Measurements from ENCODE around the gene CCL22. TPM values are rescaled to one million over a fixed set of nuclear protein-coding genes. Genes with fewer than 3 reads are reported as not detected.

The CCL22 gene
- polyA plus RNA-seq (2012; ENCODE audit: low read depth, missing spikeins), result 734 TPM

- TF ChIP-seq POU2F2 (IDR thresholded peaks at IDR 0.05; ENCODE audit: low read depth, low read length), result no peak; the same call in 1 of the 2 replicates
- TF ChIP-seq PAX5 (IDR thresholded peaks at IDR 0.05; ENCODE audit: insufficient read depth, low read length, severe bottlenecking), result no peak
- TF ChIP-seq POLR2AphosphoS5 (IDR thresholded peaks at IDR 0.05; ENCODE audit: low read depth, low read length), result peak; percentile 96
- TF ChIP-seq POLR2A (IDR thresholded peaks at IDR 0.05; ENCODE audit: low read depth, low read length), result peak; percentile 97
- peak; percentile 78 for TF ChIP-seq TAF1 (IDR thresholded peaks at IDR 0.05; ENCODE audit: low read depth, low read length)
- peak; percentile 84 for TF ChIP-seq SPI1 (IDR thresholded peaks at IDR 0.05; ENCODE audit: low read depth, low read length)
- DNase-seq (ENCODE audit: insufficient read length, low spot score) (no peak), FAIRE-seq (peak; percentile 94)
These were observed at the start of gene CCL22 for GRCh38 chr16:57358527-57359095. Gene CCL22 (plus strand): TSS chr16:57358783. CDS start chr16:57358817, 34 bp downstream.

DNA sequence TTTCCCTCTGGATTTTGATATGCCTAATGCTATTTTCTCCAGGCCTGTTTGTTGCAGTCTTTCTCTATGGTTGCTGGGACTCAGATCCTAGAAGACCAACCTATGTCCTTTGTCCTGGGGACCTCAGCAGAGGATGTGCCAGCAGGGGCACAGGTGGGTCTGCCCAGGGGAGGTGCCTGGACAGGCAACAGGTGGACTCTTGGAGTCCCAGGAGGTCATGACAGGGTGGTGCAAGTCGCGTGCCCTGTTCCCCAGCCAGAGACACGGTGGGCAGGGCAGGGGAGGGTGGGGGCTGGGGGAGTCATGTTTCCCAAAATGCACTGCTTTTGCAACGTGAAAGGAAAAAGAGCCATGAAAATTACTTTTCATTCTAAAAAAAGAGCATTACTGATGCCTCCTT lies 47.8 kb upstream of the CCL22 start:
- FAIRE-seq (no peak), DNase-seq (ENCODE audit: insufficient read length, low spot score) (no peak)
- no peak for TF ChIP-seq POU2F2 (IDR thresholded peaks at IDR 0.05; ENCODE audit: low read depth, low read length)
- TF ChIP-seq SPI1 (IDR thresholded peaks at IDR 0.05; ENCODE audit: low read depth, low read length), result no peak
- TF ChIP-seq TAF1 (IDR thresholded peaks at IDR 0.05; ENCODE audit: low read depth, low read length), result no peak
- TF ChIP-seq POLR2AphosphoS5 (IDR thresholded peaks at IDR 0.05; ENCODE audit: low read depth, low read length), result no peak
- TF ChIP-seq PAX5 (IDR thresholded peaks at IDR 0.05; ENCODE audit: insufficient read depth, low read length, severe bottlenecking), result no peak
- TF ChIP-seq POLR2A (IDR thresholded peaks at IDR 0.05; ENCODE audit: low read depth, low read length), result no peak

- FAIRE-seq (peak; percentile 91), DNase-seq (ENCODE audit: insufficient read length, low spot score) (no peak)
- TF ChIP-seq SPI1 (IDR thresholded peaks at IDR 0.05; ENCODE audit: low read depth, low read length), result no peak
- TF ChIP-seq PAX5 (IDR thresholded peaks at IDR 0.05; ENCODE audit: insufficient read depth, low read length, severe bottlenecking), result no peak
- no peak for TF ChIP-seq POLR2AphosphoS5 (IDR thresholded peaks at IDR 0.05; ENCODE audit: low read depth, low read length)
These were observed 45.1 kb upstream of the CCL22 start for GRCh38 chr16:57313509-57313908.

DNA sequence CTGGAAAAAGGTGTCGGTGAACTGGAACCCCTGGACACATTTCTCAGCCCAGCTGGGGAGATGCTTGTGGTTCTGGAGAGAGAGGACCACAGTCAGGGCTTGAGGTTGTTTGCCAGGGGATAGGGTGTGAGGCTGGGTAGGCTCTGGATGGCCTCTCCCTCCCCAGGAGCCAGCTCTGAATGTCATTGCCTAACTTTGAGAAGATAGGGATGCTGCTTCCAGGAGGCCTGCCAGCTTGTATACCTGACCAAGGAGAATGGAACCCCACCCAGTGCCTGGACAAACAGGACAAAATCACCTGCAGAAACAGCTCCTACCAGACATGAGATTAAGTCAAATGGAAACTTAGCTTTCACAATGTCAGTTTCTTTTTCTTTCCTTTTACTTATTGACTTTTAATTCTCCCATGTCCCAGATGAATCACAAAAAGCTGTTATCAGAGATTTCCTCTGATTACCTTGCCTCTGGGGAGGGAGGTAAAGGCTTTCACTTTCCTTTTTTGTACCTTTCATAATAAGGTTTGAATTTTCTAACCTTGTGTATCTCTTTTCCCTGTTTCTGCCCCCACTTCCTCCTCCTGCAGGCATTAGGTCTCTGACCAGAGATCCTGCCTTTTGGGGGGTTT lies 44.3 kb upstream of the CCL22 start:
- DNase-seq (ENCODE audit: insufficient read length, low spot score), result no peak
- peak; percentile 69 for FAIRE-seq
- TF ChIP-seq SPI1 (IDR thresholded peaks at IDR 0.05; ENCODE audit: low read depth, low read length) (peak; percentile 54), TAF1 (IDR thresholded peaks at IDR 0.05; ENCODE audit: low read depth, low read length) (no peak)

- no peak for FAIRE-seq
- TF ChIP-seq SPI1 (IDR thresholded peaks at IDR 0.05; ENCODE audit: low read depth, low read length) (no peak), POLR2A (IDR thresholded peaks at IDR 0.05; ENCODE audit: low read depth, low read length) (no peak), POU2F2 (IDR thresholded peaks at IDR 0.05; ENCODE audit: low read depth, low read length) (no peak), POLR2AphosphoS5 (IDR thresholded peaks at IDR 0.05; ENCODE audit: low read depth, low read length) (no peak), TAF1 (IDR thresholded peaks at IDR 0.05; ENCODE audit: low read depth, low read length) (no peak), PAX5 (IDR thresholded peaks at IDR 0.05; ENCODE audit: insufficient read depth, low read length, severe bottlenecking) (no peak)
- DNase-seq (ENCODE audit: insufficient read length, low spot score), result no peak
These were observed 43.2 kb upstream of the CCL22 start for GRCh38 chr16:57315416-57315815.

GRCh38 chr16:57316390-57317017 lies 42.1 kb upstream of the CCL22 start:
- FAIRE-seq, result peak; percentile 45
- TF ChIP-seq TAF1 (IDR thresholded peaks at IDR 0.05; ENCODE audit: low read depth, low read length) (no peak), POLR2AphosphoS5 (IDR thresholded peaks at IDR 0.05; ENCODE audit: low read depth, low read length) (no peak), SPI1 (IDR thresholded peaks at IDR 0.05; ENCODE audit: low read depth, low read length) (no peak), POLR2A (IDR thresholded peaks at IDR 0.05; ENCODE audit: low read depth, low read length) (no peak), PAX5 (IDR thresholded peaks at IDR 0.05; ENCODE audit: insufficient read depth, low read length, severe bottlenecking) (no peak), POU2F2 (IDR thresholded peaks at IDR 0.05; ENCODE audit: low read depth, low read length) (no peak)
- DNase-seq (ENCODE audit: insufficient read length, low spot score), result no peak

- no peak for DNase-seq (ENCODE audit: insufficient read length, low spot score)
- no peak for TF ChIP-seq POLR2AphosphoS5 (IDR thresholded peaks at IDR 0.05; ENCODE audit: low read depth, low read length)
- no peak for TF ChIP-seq TAF1 (IDR thresholded peaks at IDR 0.05; ENCODE audit: low read depth, low read length)
- no peak for FAIRE-seq
These were observed 40.2 kb upstream of the CCL22 start for GRCh38 chr16:57318240-57318970.

DNA sequence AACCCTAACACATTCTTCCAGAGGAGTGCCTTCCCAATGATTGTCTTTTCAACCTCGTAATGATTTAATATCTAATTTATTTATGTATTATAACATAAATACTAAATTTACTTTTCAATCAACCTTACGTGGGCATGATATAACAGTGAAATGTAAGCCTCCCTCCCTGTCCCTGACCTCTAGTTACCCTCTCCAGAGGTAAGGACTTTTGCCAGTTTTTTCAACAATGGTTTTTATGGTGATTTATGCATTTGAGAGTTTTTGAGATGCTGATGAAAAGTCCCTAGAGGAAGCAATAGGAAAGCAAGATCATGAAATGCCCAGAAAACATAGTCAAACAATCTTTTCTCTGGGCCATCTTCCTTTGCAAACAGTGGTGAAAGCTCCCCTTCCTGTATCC lies 38.9 kb upstream of the CCL22 start:
- DNase-seq (ENCODE audit: insufficient read length, low spot score) (no peak), FAIRE-seq (no peak)
- TF ChIP-seq POU2F2 (IDR thresholded peaks at IDR 0.05; ENCODE audit: low read depth, low read length) (no peak), POLR2A (IDR thresholded peaks at IDR 0.05; ENCODE audit: low read depth, low read length) (no peak), POLR2AphosphoS5 (IDR thresholded peaks at IDR 0.05; ENCODE audit: low read depth, low read length) (no peak)

GRCh38 chr16:57324749-57325148 lies 33.8 kb upstream of the CCL22 start:
- no peak for TF ChIP-seq SPI1 (IDR thresholded peaks at IDR 0.05; ENCODE audit: low read depth, low read length)
- peak; percentile 58 for FAIRE-seq

GRCh38 chr16:57325458-57325857 lies 33.1 kb upstream of the CCL22 start:
- TF ChIP-seq SPI1 (IDR thresholded peaks at IDR 0.05; ENCODE audit: low read depth, low read length) (no peak), POU2F2 (IDR thresholded peaks at IDR 0.05; ENCODE audit: low read depth, low read length) (no peak), TAF1 (IDR thresholded peaks at IDR 0.05; ENCODE audit: low read depth, low read length) (no peak), POLR2A (IDR thresholded peaks at IDR 0.05; ENCODE audit: low read depth, low read length) (no peak), PAX5 (IDR thresholded peaks at IDR 0.05; ENCODE audit: insufficient read depth, low read length, severe bottlenecking) (no peak), POLR2AphosphoS5 (IDR thresholded peaks at IDR 0.05; ENCODE audit: low read depth, low read length) (no peak)
- FAIRE-seq (no peak), DNase-seq (ENCODE audit: insufficient read length, low spot score) (no peak)

More at GRCh38 chr16:57324749-57325148, 33.8 kb upstream of the CCL22 start:
- no peak for DNase-seq (ENCODE audit: insufficient read length, low spot score)

Measured in GM12891 (cell line).